Posterior vena cava (tissue), 2 donors: Measurements from ENCODE around the gene WDCP. TPM values are rescaled to one million over a fixed set of nuclear protein-coding genes. Genes with fewer than 3 reads are reported as not detected.
"Not testable (repeated sequence)": the region's sequence is repeated elsewhere in the genome, so short reads cannot be mapped to it uniquely, and the experiment has no call there.

Experiments
- DNase-seq: peaks from one replicate; pipeline ENCODE4 v3.0.0-alpha.2; 2020; ENCODE audit warnings: low spot score
- intact Hi-C, 2 donors: fragments of 100-400 bp; cut with DNase I; formaldehyde crosslinking; loops; one replicate each; pipeline versions ENCODE4 v1.14.1 to v1.14.2; 2022 to 2023
- long read RNA-seq, 2 donors: library from polyadenylated mRNA; unstranded; transcript quantifications; one replicate each; pipeline ENCODE4 v2.0.0, GENCODE V29; 2020 to 2021
- total RNA-seq, 2 donors: library from RNA; stranded (reverse); fragmentation: NEBNext Ultra II Directional; extraction: Animal tissue kit (Norgen Biotek cat#: 25700); gene quantifications; one replicate each; pipeline ENCODE4 v1.2.1, GENCODE V29; 2021
- donor health status: DM: yes; HTN: yes; CAD: no.
- donor health status: DM: yes; HTN: yes; CAD: no.

The WDCP gene, protein sequence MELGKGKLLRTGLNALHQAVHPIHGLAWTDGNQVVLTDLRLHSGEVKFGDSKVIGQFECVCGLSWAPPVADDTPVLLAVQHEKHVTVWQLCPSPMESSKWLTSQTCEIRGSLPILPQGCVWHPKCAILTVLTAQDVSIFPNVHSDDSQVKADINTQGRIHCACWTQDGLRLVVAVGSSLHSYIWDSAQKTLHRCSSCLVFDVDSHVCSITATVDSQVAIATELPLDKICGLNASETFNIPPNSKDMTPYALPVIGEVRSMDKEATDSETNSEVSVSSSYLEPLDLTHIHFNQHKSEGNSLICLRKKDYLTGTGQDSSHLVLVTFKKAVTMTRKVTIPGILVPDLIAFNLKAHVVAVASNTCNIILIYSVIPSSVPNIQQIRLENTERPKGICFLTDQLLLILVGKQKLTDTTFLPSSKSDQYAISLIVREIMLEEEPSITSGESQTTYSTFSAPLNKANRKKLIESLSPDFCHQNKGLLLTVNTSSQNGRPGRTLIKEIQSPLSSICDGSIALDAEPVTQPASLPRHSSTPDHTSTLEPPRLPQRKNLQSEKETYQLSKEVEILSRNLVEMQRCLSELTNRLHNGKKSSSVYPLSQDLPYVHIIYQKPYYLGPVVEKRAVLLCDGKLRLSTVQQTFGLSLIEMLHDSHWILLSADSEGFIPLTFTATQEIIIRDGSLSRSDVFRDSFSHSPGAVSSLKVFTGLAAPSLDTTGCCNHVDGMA
- 1 to 10 TPM; 5.6 to 5.7 TPM for total RNA-seq
- long read RNA-seq, donor 1, partial matches to known transcripts = 1 of 1 reads
- long read RNA-seq, donor 1, other reads (novel, unspliced or antisense) = 0 of 1 reads
- long read RNA-seq, donor 2, partial matches to known transcripts = 2 of 2 reads
- long read RNA-seq, donor 2, other reads (novel, unspliced or antisense) = 0 of 2 reads

DNA sequence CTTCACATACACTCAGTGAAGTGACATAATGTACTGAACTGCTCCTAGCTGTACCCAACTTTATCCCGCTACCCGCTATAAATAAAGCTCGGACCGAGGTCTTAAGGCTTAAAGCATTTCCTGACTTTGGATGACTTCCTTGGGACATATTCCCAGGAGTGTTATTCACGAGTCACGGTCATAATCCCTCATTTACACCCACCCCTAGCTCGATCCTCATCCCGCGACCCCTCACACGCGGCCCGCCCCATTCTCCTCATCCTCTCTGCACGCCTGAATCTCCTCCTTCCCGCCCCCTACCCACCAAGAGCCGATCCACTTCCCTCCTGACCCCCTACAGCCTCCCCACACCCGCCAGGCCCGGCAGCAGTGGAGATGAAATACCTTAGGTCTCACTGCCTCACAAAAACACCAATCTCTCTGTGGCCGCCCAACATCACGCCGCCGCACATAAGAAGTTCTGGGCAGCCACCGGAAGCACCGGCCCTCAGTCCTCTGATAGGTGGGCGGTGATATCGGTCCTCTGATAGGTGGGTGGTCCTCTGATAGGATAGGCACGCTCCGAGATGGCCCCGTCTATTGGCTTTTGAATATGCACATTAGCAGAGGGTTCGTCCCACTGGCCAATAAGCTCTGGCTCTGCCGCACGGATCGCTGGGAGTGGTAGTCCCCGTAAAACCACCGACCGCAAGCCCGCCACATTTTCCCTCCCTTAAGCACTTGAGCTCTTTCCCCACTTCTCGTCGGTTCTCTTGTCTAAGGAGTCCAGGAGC lies at the start of gene WDCP:
Gene WDCP (minus strand): TSS at position 462 of the 773 bp plus-strand sequence. CDS start 7,897 bp downstream, outside the sequence.
- DNase-seq = peak; percentile 98
- intact Hi-C loops = no loop called here

DNA sequence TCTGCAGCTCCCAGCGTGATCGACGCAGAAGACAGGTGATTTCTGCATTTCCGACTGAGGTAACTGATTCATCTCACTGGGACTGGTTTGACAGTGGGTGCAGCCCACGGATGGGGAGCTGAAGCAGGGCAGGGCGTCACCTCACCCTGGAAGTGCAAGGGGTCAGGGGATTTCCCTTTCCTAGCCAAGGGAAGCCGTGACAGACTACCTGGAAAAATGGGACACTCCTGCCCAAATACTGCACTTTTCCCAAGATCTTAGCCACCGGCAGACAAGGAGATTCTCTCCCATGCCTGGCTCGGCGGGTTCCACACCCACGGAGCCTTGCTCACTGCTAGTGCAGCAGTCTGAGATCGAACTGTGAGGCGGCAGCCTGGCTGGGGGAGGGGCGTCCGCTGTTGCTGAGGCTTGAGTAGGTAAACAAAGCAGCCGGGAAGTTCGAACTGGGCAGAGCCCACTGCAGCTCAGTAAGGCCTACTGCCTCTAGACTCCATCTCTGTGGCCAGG lies 48.0 kb upstream of the WDCP start:
- DNase-seq, intact Hi-C loops: not testable (repeated sequence)

DNA sequence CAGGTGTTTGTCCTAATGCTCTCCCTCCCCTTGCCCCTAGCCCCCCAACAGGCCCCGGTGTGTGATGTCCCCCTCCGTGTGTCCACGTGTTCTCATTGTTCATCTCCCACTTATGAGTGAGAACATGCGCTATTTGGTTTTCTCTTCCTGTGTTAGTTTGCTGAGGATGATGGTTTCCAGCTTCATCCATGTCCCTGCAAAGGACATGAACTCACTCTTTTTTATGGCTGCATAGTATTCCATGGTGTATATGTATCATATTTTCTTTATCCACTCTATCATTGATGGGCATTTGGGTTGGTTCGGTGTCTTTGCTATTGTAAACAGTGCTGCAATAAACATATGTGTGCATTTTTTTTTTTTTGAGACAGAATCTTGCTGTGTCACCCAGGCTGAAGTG lies 46.1 kb upstream of the WDCP start:
- DNase-seq, intact Hi-C loops: not testable (repeated sequence)

DNA sequence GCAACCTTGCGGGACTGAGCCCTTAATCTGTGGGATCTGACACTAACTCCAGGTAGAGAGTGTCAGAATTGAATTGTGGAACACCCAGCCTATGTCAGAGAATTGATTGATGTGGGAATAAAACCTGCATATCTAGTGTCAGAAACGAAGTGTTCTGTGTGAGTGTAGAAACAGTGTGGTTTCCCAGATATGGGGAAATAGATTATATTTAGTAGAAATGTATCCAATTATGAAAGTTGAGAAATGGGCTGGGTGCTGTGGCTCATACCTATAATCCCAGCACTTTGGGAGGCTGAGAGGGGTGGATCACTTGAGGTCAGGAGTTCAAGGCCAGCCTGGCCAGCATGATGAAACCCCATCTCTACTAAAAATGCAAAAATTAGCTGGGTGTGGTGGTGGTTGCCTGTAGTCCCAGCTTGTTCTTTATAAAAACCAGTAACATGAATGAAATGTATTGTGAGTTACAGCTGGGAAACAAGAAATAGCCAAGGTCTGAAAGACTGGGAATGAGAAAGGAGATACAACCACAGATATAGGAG lies 41.7 kb upstream of the WDCP start:
- intact Hi-C loops = loop anchor here in 1 of 2 donors (10.0 kb wide), 1 partner anchor 164 kb away; the partner anchor contains the start of gene ATAD2B

DNA sequence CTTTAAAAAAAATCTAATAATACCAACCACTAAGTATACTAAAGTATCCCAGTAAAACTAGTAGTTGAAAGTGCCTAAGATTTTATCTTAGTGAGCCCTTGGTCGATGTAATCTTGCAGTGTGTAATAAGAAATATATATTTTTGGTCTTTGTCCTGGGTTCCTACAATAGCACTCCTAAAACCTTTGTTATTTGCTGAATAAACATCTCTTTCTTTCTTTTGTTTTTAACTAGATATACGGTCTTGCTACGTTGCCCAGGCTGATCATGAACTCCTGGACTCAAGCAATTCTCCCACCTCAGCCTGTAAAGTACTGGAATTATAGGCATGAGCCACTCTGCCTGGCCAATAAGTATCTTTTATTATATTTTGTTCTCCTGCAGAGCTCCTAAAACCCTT lies 39.8 kb upstream of the WDCP start:
- intact Hi-C loops = loop anchor here in 1 of 2 donors (10.0 kb wide), 1 partner anchor 162 kb away; the partner anchor contains the start of gene ATAD2B
- DNase-seq = no peak

More for the DNA sequence above, 41.7 kb upstream of the WDCP start:
- DNase-seq = no peak

DNA sequence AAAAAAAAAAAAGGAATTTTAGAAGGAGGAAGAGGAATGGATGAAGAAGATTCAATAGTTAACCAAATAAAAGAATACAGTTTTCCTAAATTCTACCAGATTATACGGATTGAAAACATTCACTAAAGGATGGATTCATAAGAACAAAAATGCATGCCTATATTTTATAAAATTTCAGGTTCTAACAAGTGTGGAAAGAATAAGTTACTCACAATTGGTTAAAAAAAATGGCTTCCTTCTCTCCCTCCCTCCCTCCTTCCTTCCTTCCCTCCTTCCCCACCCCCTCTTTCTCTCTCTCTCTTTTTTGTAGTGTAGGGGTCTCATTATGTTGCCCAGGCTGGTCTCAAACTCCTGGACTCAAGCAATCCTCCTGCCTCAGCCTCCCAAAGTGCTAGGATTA lies 39.0 kb upstream of the WDCP start:
- no peak for DNase-seq
- intact Hi-C loops = loop anchor here in 1 of 2 donors (10.0 kb wide), 1 partner anchor 161 kb away; the partner anchor contains the start of gene ATAD2B

DNA sequence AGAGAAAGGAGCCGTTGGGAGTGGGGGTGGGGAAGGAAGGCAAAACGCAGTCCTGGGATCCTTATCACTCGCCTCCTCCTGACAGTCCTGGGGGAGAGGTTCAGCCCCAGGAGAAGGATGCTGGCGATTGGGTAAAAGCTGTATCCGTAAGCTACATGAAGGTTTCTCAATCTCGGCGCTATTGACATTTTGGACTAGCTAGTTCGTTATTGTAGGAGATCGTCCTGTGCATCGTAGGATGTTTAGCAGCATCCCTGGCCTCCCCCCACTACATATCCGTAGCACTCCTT lies 38.0 kb upstream of the WDCP start:
- intact Hi-C loops = loop anchor here in 1 of 2 donors (10.0 kb wide), 1 partner anchor 160 kb away; the partner anchor contains the start of gene ATAD2B

DNA sequence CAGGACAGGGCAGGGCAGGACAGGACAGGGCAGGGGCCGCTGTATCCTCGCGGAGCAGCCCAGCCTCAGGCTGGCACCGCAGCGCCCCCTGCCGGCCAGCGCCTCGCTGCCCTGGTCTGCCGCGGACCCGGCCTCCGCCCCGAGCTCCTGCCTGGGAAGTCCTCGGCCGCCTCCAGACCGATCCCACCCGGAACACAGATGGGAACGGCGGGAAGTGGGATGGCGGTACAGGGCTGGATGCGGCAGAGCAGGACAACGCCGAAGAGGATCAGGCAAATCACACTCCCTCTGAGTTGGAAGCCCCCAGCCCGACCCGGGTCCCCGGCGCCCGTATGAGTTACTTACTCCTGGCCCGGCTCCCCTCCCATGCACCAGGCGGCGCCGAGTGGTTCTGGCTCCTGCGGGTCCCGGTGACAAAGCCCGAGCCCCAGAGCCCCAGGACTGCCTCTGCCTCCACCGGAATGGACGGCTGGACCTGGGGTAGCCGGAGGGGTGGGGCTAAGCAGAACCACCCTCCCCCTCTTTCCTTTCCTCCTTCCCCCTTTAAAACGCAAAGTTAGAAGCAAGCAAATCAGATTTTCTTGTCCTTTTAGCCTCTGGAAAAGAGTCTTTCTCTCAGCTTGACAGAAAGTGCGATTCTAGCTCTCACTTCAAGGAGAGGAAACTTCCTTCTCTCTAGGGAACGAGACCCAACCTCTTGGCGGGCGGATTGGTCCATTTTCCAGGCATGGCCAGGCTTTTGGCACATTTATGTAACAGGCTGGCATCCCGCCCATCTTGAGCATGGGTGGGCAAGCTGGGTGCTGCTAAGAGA lies 37.4 kb upstream of the WDCP start, which contains the start of gene TP53I3:
Gene TP53I3 (minus strand): TSS at position 449 of the 814 bp plus-strand sequence. CDS start 508 bp downstream, outside the sequence.
- intact Hi-C loops = loop anchor here in 1 of 2 donors (10.0 kb wide), 1 partner anchor 160 kb away; the partner anchor contains the start of gene ATAD2B
- DNase-seq = peak; percentile 97

More for the DNA sequence above, 38.0 kb upstream of the WDCP start:
- no peak for DNase-seq

DNA sequence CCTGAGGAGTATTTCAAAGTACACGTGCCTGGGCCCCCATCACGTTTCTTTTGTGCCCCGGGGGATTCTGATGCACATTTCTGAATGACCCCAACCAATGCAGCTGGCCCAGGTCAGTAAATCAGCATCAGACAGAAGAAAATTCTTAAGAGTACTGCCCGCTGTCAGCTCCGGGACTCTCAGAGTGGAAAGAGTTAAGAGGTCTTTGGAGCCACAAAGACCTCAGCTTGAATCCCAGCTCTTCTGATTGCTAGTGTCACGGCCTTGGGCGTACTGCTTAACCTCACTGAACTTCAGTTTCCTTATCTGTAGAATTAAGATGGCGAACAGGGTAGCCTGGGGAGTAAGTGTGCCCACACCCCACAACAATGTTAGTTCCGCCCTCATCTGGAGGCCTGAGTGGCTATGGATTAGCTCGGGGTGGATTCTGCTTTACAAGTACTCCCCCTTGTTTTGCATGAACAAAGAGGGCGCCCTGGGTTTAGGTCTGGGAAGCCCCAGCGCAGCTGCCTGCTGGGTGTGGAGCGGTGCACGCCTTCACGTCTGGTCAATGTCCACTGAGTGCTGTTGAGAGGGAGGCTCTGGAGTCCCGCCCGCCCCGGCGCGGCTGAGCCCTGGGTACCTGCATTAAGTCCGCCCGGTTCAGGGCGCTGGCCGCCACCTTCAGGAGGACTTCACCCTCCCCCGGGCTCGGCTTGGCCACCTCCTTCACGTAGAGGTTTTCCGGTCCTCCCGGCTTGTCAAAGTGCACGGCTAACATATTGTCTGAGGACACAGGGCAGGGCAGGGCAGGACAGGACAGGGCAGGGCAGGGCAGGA lies 36.6 kb upstream of the WDCP start:
- no peak for DNase-seq
- intact Hi-C loops = loop anchor here in 1 of 2 donors (10.0 kb wide), 1 partner anchor 159 kb away; the partner anchor contains the start of gene ATAD2B

DNA sequence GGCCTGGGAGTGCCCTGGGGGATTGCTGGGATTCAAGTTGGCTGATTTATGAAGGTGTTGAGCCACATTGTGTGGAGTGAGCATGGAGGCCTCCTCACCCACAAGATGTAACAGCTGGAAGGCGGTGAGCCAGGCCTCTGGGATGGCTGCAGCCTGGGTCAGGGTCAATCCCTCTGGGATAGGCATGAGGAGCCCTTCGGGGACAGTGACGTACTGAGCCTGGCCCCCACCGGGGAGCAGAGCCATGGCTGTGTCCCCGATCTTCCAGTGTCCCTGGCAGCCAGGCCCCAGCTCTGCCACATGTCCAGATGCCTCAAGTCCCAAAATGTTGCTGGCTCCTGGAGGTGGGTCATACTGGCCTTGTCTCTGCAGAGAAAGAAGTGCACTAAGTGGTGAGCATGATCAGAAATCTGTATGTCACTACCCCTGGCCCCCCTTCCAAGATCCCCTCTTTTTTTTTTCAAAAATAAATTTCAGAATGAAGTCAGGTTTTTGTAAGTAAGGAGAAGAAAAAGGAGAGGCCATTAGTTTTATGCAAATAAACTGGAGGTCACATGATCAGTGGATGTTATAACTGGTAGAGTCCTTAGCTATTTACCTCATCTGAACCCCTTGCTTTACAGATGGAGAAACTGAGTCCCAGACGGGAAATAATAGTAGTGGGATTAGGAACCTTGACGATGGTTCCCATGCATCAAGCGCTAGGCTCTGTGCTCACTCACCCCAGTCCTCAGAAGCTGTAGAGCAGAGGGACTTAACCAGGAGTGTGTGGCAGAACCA lies 35.8 kb upstream of the WDCP start:
- intact Hi-C loops = loop anchor here in 1 of 2 donors (10.0 kb wide), 1 partner anchor 158 kb away; the partner anchor contains the start of gene ATAD2B
- no peak for DNase-seq

DNA sequence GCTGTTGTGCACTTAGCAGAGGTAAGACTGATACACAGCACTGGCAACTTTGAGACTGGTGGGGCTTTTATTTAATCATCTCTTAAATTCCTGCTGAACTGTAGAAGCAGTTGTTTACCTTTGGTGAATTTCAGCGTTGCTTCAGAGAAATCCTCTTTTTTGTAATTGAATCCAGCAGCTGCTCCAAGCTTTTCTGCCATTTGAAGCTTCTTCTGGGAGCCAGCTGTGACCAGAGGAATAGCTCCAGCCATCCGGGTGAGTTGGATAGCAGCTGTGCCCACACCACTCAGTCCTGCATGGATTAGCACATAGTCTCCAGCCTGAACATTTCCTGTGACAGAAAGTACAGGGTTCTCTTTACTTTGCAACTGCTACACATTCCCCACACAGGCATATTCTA lies 33.5 kb upstream of the WDCP start:
- DNase-seq = no peak
- intact Hi-C loops = loop anchor here in 1 of 2 donors (10.0 kb wide), 1 partner anchor 156 kb away; the partner anchor contains the start of gene ATAD2B

DNA sequence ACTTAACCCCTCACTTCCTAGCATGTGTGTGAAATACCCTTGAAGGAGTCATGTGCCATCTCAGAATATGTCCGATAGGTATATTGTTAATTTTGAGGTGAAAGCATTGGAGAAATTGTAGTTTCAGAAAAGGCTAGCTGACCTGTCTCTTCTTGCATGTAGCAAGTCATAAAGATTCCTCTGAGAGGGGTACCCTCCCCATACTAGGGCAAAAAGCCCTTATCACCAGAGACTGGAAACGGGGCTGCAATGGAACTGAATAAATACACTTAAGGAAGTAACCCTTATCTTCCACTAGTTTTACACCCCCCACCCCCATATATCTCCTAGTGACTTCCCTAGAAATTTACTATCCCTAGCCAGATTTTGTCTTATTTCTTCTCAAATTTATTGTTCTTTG lies 30.7 kb upstream of the WDCP start:
- DNase-seq = no peak
- intact Hi-C loops = no loop called here

DNA sequence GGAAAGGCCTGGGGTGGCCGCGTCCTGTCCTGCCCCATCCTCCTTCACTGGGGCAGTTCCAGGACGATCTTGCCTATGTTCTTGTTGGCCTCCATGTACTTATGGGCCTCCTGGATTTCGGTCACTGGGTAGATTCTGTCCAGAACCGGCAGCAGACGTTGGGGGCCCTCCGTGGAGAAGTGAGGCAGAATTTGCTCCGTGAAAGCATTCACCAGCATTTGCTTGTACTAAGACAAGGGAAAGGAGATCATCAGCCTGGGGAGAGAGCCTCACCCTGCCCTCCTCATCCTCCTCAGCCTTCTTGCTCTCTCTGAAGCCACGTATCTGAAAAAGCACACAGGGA lies 30.3 kb upstream of the WDCP start:
- intact Hi-C loops = no loop called here
- no peak for DNase-seq

DNA sequence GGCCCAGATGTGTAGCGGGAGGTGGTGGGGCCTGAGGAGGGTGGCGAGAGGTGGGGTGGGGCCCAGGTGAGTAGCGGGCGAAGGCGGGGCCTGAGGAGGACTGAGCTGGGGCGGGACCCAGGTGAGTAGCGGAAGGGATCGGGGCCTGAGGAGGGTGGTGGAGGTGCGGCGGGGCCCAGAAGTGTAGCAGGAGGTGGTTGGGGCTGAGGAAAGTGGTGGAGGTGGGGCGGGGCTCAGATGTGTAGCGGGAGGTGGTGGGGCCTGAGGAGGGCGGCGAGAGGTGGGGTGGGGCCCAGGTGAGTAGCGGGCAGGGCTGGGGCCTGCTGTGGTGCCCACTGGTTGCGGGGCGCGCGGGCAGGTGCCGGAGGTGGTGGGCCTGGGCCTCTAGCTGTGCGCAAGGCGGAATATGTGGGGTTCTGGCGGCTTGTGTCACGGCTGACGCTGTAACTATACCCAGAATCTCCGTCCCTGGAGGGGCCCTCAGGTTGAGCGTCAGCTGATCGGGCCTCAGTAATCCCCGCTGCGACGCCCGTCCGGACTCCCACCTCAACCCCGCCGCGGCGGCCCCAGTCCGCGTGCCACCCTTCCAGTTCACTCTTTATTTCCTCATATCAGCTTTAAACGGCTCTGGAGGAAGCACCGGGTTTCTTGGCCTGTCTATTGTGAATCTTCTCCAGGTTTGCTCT lies 29.8 kb upstream of the WDCP start:
- DNase-seq = peak; percentile 85
- intact Hi-C loops = no loop called here
